ENCODE measurements around the gene TEK. TPM values are rescaled to one million over a fixed set of nuclear protein-coding genes. Genes with fewer than 3 reads are reported as not detected.
A peak's percentile ranks its signal among the peaks of the same experiment; 100 is the strongest.

Gene TEK
- total RNA-seq, 1 donor: 8.3 TPM

GRCh38 chr9:27188426-27188825, 79.4 kb downstream of the TEK start:
- H3K9me3 ChIP-seq (ENCODE audit: low read depth, low read length): no peaks in the 10 kb centered on the region
- H2AFZ ChIP-seq (ENCODE audit: low read length): no peak overlapping the region
- no peak overlapping the region for H3K4me2 ChIP-seq (ENCODE audit: insufficient read depth, low read length)
- H3K79me2 ChIP-seq (ENCODE audit: insufficient read depth, low read length): no peaks in the 10 kb centered on the region
- H3K4me3 ChIP-seq (ENCODE audit: insufficient read depth, low read length): no peak overlapping the region
- H3K27ac ChIP-seq (ENCODE audit: low read depth, low read length): no peak overlapping the region
- TF ChIP-seq CTCF (IDR thresholded peaks at IDR 0.05; ENCODE audit: extremely low read depth, low read depth, low read length): no peak
- peaks cover 12% of the 10 kb centered on the region for H3K4me1 ChIP-seq (ENCODE audit: insufficient read depth, low read length)
- no peak for DNase-seq (ENCODE audit: insufficient read length, low spot score, missing footprints)
- H4K20me1 ChIP-seq (ENCODE audit: insufficient read depth, low read length): no peaks in the 10 kb centered on the region
- H3K36me3 ChIP-seq (ENCODE audit: insufficient read depth, low read length): no peaks in the 10 kb centered on the region
- no peaks in the 10 kb centered on the region for H3K27me3 ChIP-seq (ENCODE audit: insufficient read depth, low read length)

GRCh38 chr9:27189426-27189825, 80.4 kb downstream of the TEK start:
- Histone ChIP-seq H3K79me2 (ENCODE audit: insufficient read depth, low read length) (no peaks in the 10 kb centered on the region), H3K36me3 (ENCODE audit: insufficient read depth, low read length) (no peaks in the 10 kb centered on the region), H3K4me2 (ENCODE audit: insufficient read depth, low read length) (no peak overlapping the region), H4K20me1 (ENCODE audit: insufficient read depth, low read length) (no peaks in the 10 kb centered on the region), H3K9me3 (ENCODE audit: low read depth, low read length) (no peaks in the 10 kb centered on the region), H3K4me3 (ENCODE audit: insufficient read depth, low read length) (no peak overlapping the region), H3K4me1 (ENCODE audit: insufficient read depth, low read length) (peaks cover 8% of the 10 kb centered on the region), H3K27ac (ENCODE audit: low read depth, low read length) (no peak overlapping the region), H2AFZ (ENCODE audit: low read length) (no peak overlapping the region), H3K27me3 (ENCODE audit: insufficient read depth, low read length) (no peaks in the 10 kb centered on the region)
- no peak for DNase-seq (ENCODE audit: insufficient read length, low spot score, missing footprints)
- no peak for TF ChIP-seq CTCF (IDR thresholded peaks at IDR 0.05; ENCODE audit: extremely low read depth, low read depth, low read length)

- H3K4me2 ChIP-seq (ENCODE audit: insufficient read depth, low read length): no peak overlapping the region
- H3K4me3 ChIP-seq (ENCODE audit: insufficient read depth, low read length): no peak overlapping the region
- no peaks in the 10 kb centered on the region for H3K36me3 ChIP-seq (ENCODE audit: insufficient read depth, low read length)
- no peaks in the 10 kb centered on the region for H3K27me3 ChIP-seq (ENCODE audit: insufficient read depth, low read length)
- no peak overlapping the region for H3K27ac ChIP-seq (ENCODE audit: low read depth, low read length)
- peak; percentile 36 for DNase-seq (ENCODE audit: insufficient read length, low spot score, missing footprints)
- no peaks in the 10 kb centered on the region for H4K20me1 ChIP-seq (ENCODE audit: insufficient read depth, low read length)
- TF ChIP-seq CTCF (IDR thresholded peaks at IDR 0.05; ENCODE audit: extremely low read depth, low read depth, low read length): no peak
- peak overlapping the region; percentile 60 for H2AFZ ChIP-seq (ENCODE audit: low read length)
- H3K9me3 ChIP-seq (ENCODE audit: low read depth, low read length): no peaks in the 10 kb centered on the region
- H3K4me1 ChIP-seq (ENCODE audit: insufficient read depth, low read length): peaks cover 19% of the 10 kb centered on the region
- H3K79me2 ChIP-seq (ENCODE audit: insufficient read depth, low read length): no peaks in the 10 kb centered on the region
These were observed 83.4 kb downstream of the TEK start for GRCh38 chr9:27192291-27192960.

GRCh38 chr9:27193886-27194285, 84.9 kb downstream of the TEK start:
- H3K36me3 ChIP-seq (ENCODE audit: insufficient read depth, low read length): no peaks in the 10 kb centered on the region
- no peak overlapping the region for H3K4me3 ChIP-seq (ENCODE audit: insufficient read depth, low read length)
- H3K4me2 ChIP-seq (ENCODE audit: insufficient read depth, low read length): no peak overlapping the region
- H4K20me1 ChIP-seq (ENCODE audit: insufficient read depth, low read length): no peaks in the 10 kb centered on the region
- TF ChIP-seq CTCF (IDR thresholded peaks at IDR 0.05; ENCODE audit: extremely low read depth, low read depth, low read length): no peak
- peaks cover 19% of the 10 kb centered on the region for H3K4me1 ChIP-seq (ENCODE audit: insufficient read depth, low read length)
- H3K27ac ChIP-seq (ENCODE audit: low read depth, low read length): peak overlapping the region; percentile 17
- no peaks in the 10 kb centered on the region for H3K27me3 ChIP-seq (ENCODE audit: insufficient read depth, low read length)
- no peaks in the 10 kb centered on the region for H3K9me3 ChIP-seq (ENCODE audit: low read depth, low read length)
- no peak overlapping the region for H2AFZ ChIP-seq (ENCODE audit: low read length)
- H3K79me2 ChIP-seq (ENCODE audit: insufficient read depth, low read length): no peaks in the 10 kb centered on the region
- no peak for DNase-seq (ENCODE audit: insufficient read length, low spot score, missing footprints)
